Activated naive CD8-positive, alpha-beta T cell (primary cell): ENCODE data around the gene S1PR3.
A peak's percentile ranks its signal among the peaks of the same experiment; 100 is the strongest.

Experiments used
- H3K27ac Mint-ChIP-seq: one replicate; pipeline ENCODE4 v1.8.0; 2021; ENCODE audit warnings: mixed read lengths
- H3K27me3 Mint-ChIP-seq: one replicate; pipeline ENCODE4 v1.8.0; 2021; ENCODE audit warnings: mixed read lengths
- H3K36me3 Mint-ChIP-seq: one replicate; pipeline ENCODE4 v1.8.0; 2021; ENCODE audit warnings: mixed read lengths
- H3K4me1 Mint-ChIP-seq: one replicate; pipeline ENCODE4 v1.8.0; 2021; ENCODE audit warnings: low read depth, mixed read lengths
- H3K4me3 Mint-ChIP-seq: one replicate; pipeline ENCODE4 v1.8.0; 2021; ENCODE audit warnings: mild to moderate bottlenecking, mixed read lengths
- H3K9me3 Mint-ChIP-seq: one replicate; pipeline ENCODE4 v1.8.0; 2021; ENCODE audit warnings: low read depth, mixed read lengths

Gene S1PR3

GRCh38 chr9:88957526-88957925 lies 33.7 kb upstream of the S1PR3 start:
- H3K4me1 Mint-ChIP-seq, result no peaks in the 10 kb centered on the region
- H3K36me3 Mint-ChIP-seq, result no peaks in the 10 kb centered on the region
- peaks cover 7% of the 10 kb centered on the region for H3K27me3 Mint-ChIP-seq
- H3K9me3 Mint-ChIP-seq, result no peaks in the 10 kb centered on the region
- H3K4me3 Mint-ChIP-seq, result no peak overlapping the region
- H3K27ac Mint-ChIP-seq, result no peak overlapping the region

- Mint-ChIP-seq H3K27ac (no peak overlapping the region), H3K9me3 (no peaks in the 10 kb centered on the region), H3K27me3 (peaks cover 7% of the 10 kb centered on the region), H3K4me1 (no peaks in the 10 kb centered on the region), H3K36me3 (no peaks in the 10 kb centered on the region), H3K4me3 (no peak overlapping the region)
These were observed 31.4 kb upstream of the S1PR3 start for GRCh38 chr9:88959727-88960469.

- no peak overlapping the region for H3K4me3 Mint-ChIP-seq
- H3K27me3 Mint-ChIP-seq, result peaks cover 5% of the 10 kb centered on the region
- no peaks in the 10 kb centered on the region for H3K4me1 Mint-ChIP-seq
- H3K9me3 Mint-ChIP-seq, result no peaks in the 10 kb centered on the region
- H3K27ac Mint-ChIP-seq, result no peak overlapping the region
- no peaks in the 10 kb centered on the region for H3K36me3 Mint-ChIP-seq
These were observed 30.6 kb upstream of the S1PR3 start for GRCh38 chr9:88960632-88961031.

GRCh38 chr9:88965473-88965872 lies 25.8 kb upstream of the S1PR3 start:
- no peak overlapping the region for H3K27ac Mint-ChIP-seq
- H3K27me3 Mint-ChIP-seq, result peaks cover 8% of the 10 kb centered on the region
- no peaks in the 10 kb centered on the region for H3K4me1 Mint-ChIP-seq
- no peaks in the 10 kb centered on the region for H3K9me3 Mint-ChIP-seq
- H3K36me3 Mint-ChIP-seq, result no peaks in the 10 kb centered on the region
- H3K4me3 Mint-ChIP-seq, result no peak overlapping the region

- no peak overlapping the region for H3K27ac Mint-ChIP-seq
- no peaks in the 10 kb centered on the region for H3K36me3 Mint-ChIP-seq
- H3K27me3 Mint-ChIP-seq, result peaks cover 3% of the 10 kb centered on the region
- H3K4me3 Mint-ChIP-seq, result no peak overlapping the region
- H3K4me1 Mint-ChIP-seq, result no peaks in the 10 kb centered on the region
- no peaks in the 10 kb centered on the region for H3K9me3 Mint-ChIP-seq
These were observed 24.2 kb upstream of the S1PR3 start for GRCh38 chr9:88966894-88967676.

GRCh38 chr9:88968799-88969198 lies 22.5 kb upstream of the S1PR3 start:
- H3K27me3 Mint-ChIP-seq, result peaks cover 3% of the 10 kb centered on the region
- H3K4me3 Mint-ChIP-seq, result no peak overlapping the region
- no peak overlapping the region for H3K27ac Mint-ChIP-seq
- H3K4me1 Mint-ChIP-seq, result no peaks in the 10 kb centered on the region
- H3K36me3 Mint-ChIP-seq, result no peaks in the 10 kb centered on the region
- no peaks in the 10 kb centered on the region for H3K9me3 Mint-ChIP-seq

GRCh38 chr9:88969646-88970373 lies 21.5 kb upstream of the S1PR3 start:
- H3K4me3 Mint-ChIP-seq, result no peak overlapping the region
- no peaks in the 10 kb centered on the region for H3K4me1 Mint-ChIP-seq
- no peaks in the 10 kb centered on the region for H3K9me3 Mint-ChIP-seq
- H3K36me3 Mint-ChIP-seq, result no peaks in the 10 kb centered on the region
- H3K27me3 Mint-ChIP-seq, result peaks cover 3% of the 10 kb centered on the region
- H3K27ac Mint-ChIP-seq, result no peak overlapping the region

GRCh38 chr9:88971131-88971960 lies 19.9 kb upstream of the S1PR3 start:
- Mint-ChIP-seq H3K4me3 (no peak overlapping the region), H3K4me1 (no peaks in the 10 kb centered on the region), H3K9me3 (no peaks in the 10 kb centered on the region), H3K27ac (no peak overlapping the region), H3K36me3 (no peaks in the 10 kb centered on the region), H3K27me3 (peaks cover 3% of the 10 kb centered on the region)

- H3K36me3 Mint-ChIP-seq, result no peaks in the 10 kb centered on the region
These were observed 18.9 kb upstream of the S1PR3 start for GRCh38 chr9:88972401-88972800.

GRCh38 chr9:88973281-88974045 lies 17.8 kb upstream of the S1PR3 start:
- no peaks in the 10 kb centered on the region for H3K9me3 Mint-ChIP-seq
- peaks cover 4% of the 10 kb centered on the region for H3K4me1 Mint-ChIP-seq
- no peak overlapping the region for H3K4me3 Mint-ChIP-seq
- H3K27ac Mint-ChIP-seq, result no peak overlapping the region
- peaks cover 8% of the 10 kb centered on the region for H3K27me3 Mint-ChIP-seq
- no peaks in the 10 kb centered on the region for H3K36me3 Mint-ChIP-seq

More at GRCh38 chr9:88972401-88972800, 18.9 kb upstream of the S1PR3 start:
- H3K27me3 Mint-ChIP-seq, result peaks cover 8% of the 10 kb centered on the region
- H3K27ac Mint-ChIP-seq, result no peak overlapping the region
- no peaks in the 10 kb centered on the region for H3K9me3 Mint-ChIP-seq
- no peak overlapping the region for H3K4me3 Mint-ChIP-seq
- peaks cover 4% of the 10 kb centered on the region for H3K4me1 Mint-ChIP-seq

- Mint-ChIP-seq H3K27ac (no peak overlapping the region), H3K9me3 (no peaks in the 10 kb centered on the region), H3K27me3 (peaks cover 5% of the 10 kb centered on the region), H3K36me3 (no peaks in the 10 kb centered on the region), H3K4me1 (peaks cover 4% of the 10 kb centered on the region), H3K4me3 (no peak overlapping the region)
These were observed 16.6 kb upstream of the S1PR3 start for GRCh38 chr9:88974641-88975040.

- Mint-ChIP-seq H3K27ac (peak overlapping the region; percentile 59), H3K4me1 (peaks cover 4% of the 10 kb centered on the region), H3K27me3 (peaks cover 5% of the 10 kb centered on the region), H3K9me3 (no peaks in the 10 kb centered on the region), H3K4me3 (no peak overlapping the region), H3K36me3 (no peaks in the 10 kb centered on the region)
These were observed 15.0 kb upstream of the S1PR3 start for GRCh38 chr9:88975966-88976889.

GRCh38 chr9:88976890-88977257 lies 14.4 kb upstream of the S1PR3 start:
- Mint-ChIP-seq H3K36me3 (no peaks in the 10 kb centered on the region), H3K27me3 (peaks cover 5% of the 10 kb centered on the region), H3K4me3 (no peak overlapping the region), H3K9me3 (no peaks in the 10 kb centered on the region), H3K27ac (peak overlapping the region; percentile 59), H3K4me1 (peaks cover 4% of the 10 kb centered on the region)
